K562 (cell line): ENCODE data around the gene ZNF655. TPM values are rescaled to one million over a fixed set of nuclear protein-coding genes. Genes with fewer than 3 reads are reported as not detected.

Experiments used
- ARID4B ChIP-seq: sonication (generic); formaldehyde crosslinking; IDR thresholded peaks from 2 replicates; pipeline ENCODE4 v1.8.0; 2022; ENCODE audit warnings: mild to moderate bottlenecking, missing genetic modification reagents
- BRF1 ChIP-seq: IDR thresholded peaks from 3 replicates; pipeline ENCODE4 v1.6.1; 2011; ENCODE audit warnings: borderline replicate concordance, mild to moderate bottlenecking; ENCODE audit not compliant: insufficient read length; ENCODE audit errors: extremely low read depth
- EGR1 ChIP-seq: fragments of 450-650 bp; conservative IDR thresholded peaks from 2 replicates; pipeline ENCODE4 v1.6.1; 2017; ENCODE audit warnings: mild to moderate bottlenecking
- MCM5 ChIP-seq: fragments of 450-650 bp; IDR thresholded peaks from 2 replicates; pipeline ENCODE4 v1.6.1; 2016; ENCODE audit warnings: low read depth
- MED1 ChIP-seq: sonication (generic); formaldehyde crosslinking; IDR thresholded peaks from 2 replicates; pipeline ENCODE4 v1.8.1; 2023; ENCODE audit warnings: missing genetic modification reagents, borderline replicate concordance
- NCOA4 ChIP-seq: fragments of 450-650 bp; IDR thresholded peaks from 2 replicates; pipeline ENCODE4 v1.6.1; 2018; ENCODE audit warnings: mild to moderate bottlenecking; ENCODE audit not compliant: partially characterized antibody
- PHF21A ChIP-seq: fragments of 450-650 bp; IDR thresholded peaks from 2 replicates; pipeline ENCODE4 v1.6.1; 2017; ENCODE audit warnings: low read depth, borderline replicate concordance
- PML ChIP-seq: IDR thresholded peaks from 2 replicates; pipeline ENCODE4 v1.6.1; 2012; ENCODE audit warnings: low read length, inconsistent platforms
- PREB ChIP-seq: sonication (generic); formaldehyde crosslinking; IDR thresholded peaks from 2 replicates; pipeline ENCODE4 v1.8.1; 2023; ENCODE audit warnings: mild to moderate bottlenecking, missing genetic modification reagents
- RB1 ChIP-seq: fragments of 450-650 bp; IDR thresholded peaks from 2 replicates; pipeline ENCODE4 v1.6.1; 2017; ENCODE audit warnings: low read depth, mild to moderate bottlenecking
- SETDB1 ChIP-seq: IDR thresholded peaks from one replicate; pipeline ENCODE4 v1.6.1; 2012; ENCODE audit warnings: low read length, control low read depth, inconsistent platforms
- SIX5 ChIP-seq, 2 experiments: IDR thresholded peaks; 2 replicates each; pipeline ENCODE4 v1.6.1; 2011; ENCODE audit warnings: low read length in 2 of 2, borderline replicate concordance in 1 of 2, low read depth in 1 of 2, mild to moderate bottlenecking in 1 of 2, moderate library complexity in 1 of 2; ENCODE audit not compliant: insufficient read depth in 1 of 2
- SMAD2 ChIP-seq: fragments of 150-350 bp; IDR thresholded peaks from 2 replicates; pipeline ENCODE4 v1.6.1; 2014; ENCODE audit warnings: low read depth, mild to moderate bottlenecking, low read length
- SRF ChIP-seq, 2 experiments: fragments of 250-450, 450-650 bp in 1 of 2; sonication (Bioruptor Pico) in 1 of 2; sonication (generic) in 1 of 2; formaldehyde crosslinking; IDR thresholded peaks; 2 replicates each; pipeline versions ENCODE4 v1.5.0 to v1.5.1; 2020 to 2022; ENCODE audit warnings: mild to moderate bottlenecking in 1 of 2, missing genetic modification reagents in 1 of 2
- SRSF3 ChIP-seq: fragments of 200-400 bp; formaldehyde crosslinking; IDR thresholded peaks from 2 replicates; pipeline ENCODE4 v1.6.1; 2016; ENCODE audit warnings: mild to moderate bottlenecking, low read length, moderate library complexity; ENCODE audit not compliant: insufficient read depth
- ZBTB1 ChIP-seq: sonication (generic); formaldehyde crosslinking; IDR thresholded peaks from 2 replicates; pipeline ENCODE4 v1.8.1; 2023; ENCODE audit warnings: missing genetic modification reagents, low read depth, mild to moderate bottlenecking, borderline replicate concordance
- ZFP36 ChIP-seq: fragments of 150-350 bp; IDR thresholded peaks from 2 replicates; pipeline ENCODE4 v1.6.1; 2018; ENCODE audit warnings: low read length, low read depth; ENCODE audit not compliant: partially characterized antibody
- ZNF511 ChIP-seq: sonication (generic); formaldehyde crosslinking; IDR thresholded peaks from 2 replicates; pipeline ENCODE4 v1.8.0; 2022; ENCODE audit warnings: mild to moderate bottlenecking, missing genetic modification reagents
- ZNF668 ChIP-seq: fragments of 250-450 bp; sonication (Bioruptor Pico); IDR thresholded peaks from 2 replicates; pipeline ENCODE4 v1.8.0; 2022; ENCODE audit warnings: mild to moderate bottlenecking, inconsistent platforms
- polyA plus RNA-seq, 8 experiments: library from polyadenylated mRNA; depleted of rRNA in 4 of 8; stranded (reverse) in 5 of 8; unstranded in 3 of 8; fragments of >200 nt; fragmentation: Nextera tagmentation in 2 of 8; fragmentation: Illumina TruSeq in 1 of 8; extraction: Ambion mirVana in 2 of 8; extraction: Trizol in 1 of 8; gene quantifications; 2 replicates each; pipeline versions ENCODE4 v1.2.1 to v1.2.3, GENCODE V29; 2011 to 2014; ENCODE audit warnings: inconsistent platforms in 1 of 8, missing spikeins in 1 of 8
- total RNA-seq, 7 experiments: library from RNA; depleted of rRNA in 6 of 7; stranded (reverse); fragments of >200 nt in 6 of 7; fragmentation: Illumina TruSeq in 2 of 7; extraction: Trizol in 2 of 7; gene quantifications; 2 replicates each; pipeline versions ENCODE4 v1.2.1 to v1.2.3, GENCODE V29; 2011 to 2021; ENCODE audit warnings: low replicate concordance in 1 of 7
- TF ChIP-seq, protein P1 (sequence below): fragments of 250-450 bp; sonication (Bioruptor Pico); IDR thresholded peaks from 2 replicates; pipeline ENCODE4 v1.8.0; 2022; ENCODE audit warnings: moderate library complexity, mild to moderate bottlenecking, inconsistent platforms

Gene ZNF655
- total and polyA plus RNA-seq, 9 of the 15 experiments (the other 6 are each of a cell fraction or from before 2014, with no cell fraction given): 25.7 to 130 (median 95.2) TPM

DNA sequence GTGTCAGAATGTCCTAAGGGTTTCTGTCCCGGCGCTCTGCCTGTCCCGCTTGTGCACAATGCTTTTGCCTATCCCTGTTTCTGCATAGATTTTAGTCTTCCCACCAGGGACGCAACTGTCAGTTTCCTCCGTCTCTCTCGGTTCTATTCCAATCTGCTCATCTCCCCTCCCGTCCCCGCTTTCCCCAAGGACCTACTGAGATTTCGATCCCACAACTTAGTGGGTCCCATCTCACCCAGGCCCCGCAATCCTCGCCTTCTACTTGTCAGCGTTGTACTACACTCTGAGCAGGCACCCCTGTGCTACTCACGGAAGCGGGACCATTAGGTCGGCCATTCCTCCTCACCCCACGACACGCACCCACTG lies 519 bp upstream of the ZNF655 start (continued):
- TF ChIP-seq PREB (CRISPR knock-in tag): no peak
- no peak for TF ChIP-seq ZNF668
- no peak for TF ChIP-seq SMAD2
- no peak for TF ChIP-seq NCOA4
- no peak for TF ChIP-seq MED1 (CRISPR knock-in tag)
- TF ChIP-seq BRF1: no peak
- no peak for TF ChIP-seq ARID4B (CRISPR knock-in tag)
- no peak for TF ChIP-seq SETDB1
- TF ChIP-seq ZNF511 (CRISPR knock-in tag): peak; percentile 64; the same call in 1 of the 2 replicates
- 0 out of 2 replicates have a peak, but pooled peaks have one; percentile 79 for TF ChIP-seq SRSF3
- TF ChIP-seq MCM5: no peak
- TF ChIP-seq ZFP36: no peak
- no peak; the same call in 1 of the 2 replicates for TF ChIP-seq PML
- no peak for TF ChIP-seq PHF21A
- no peak for TF ChIP-seq RB1
- TF ChIP-seq, protein P1, sequence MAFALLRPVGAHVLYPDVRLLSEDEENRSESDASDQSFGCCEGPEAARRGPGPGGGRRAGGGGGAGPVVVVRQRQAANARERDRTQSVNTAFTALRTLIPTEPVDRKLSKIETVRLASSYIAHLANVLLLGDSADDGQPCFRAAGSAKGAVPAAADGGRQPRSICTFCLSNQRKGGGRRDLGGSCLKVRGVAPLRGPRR (CRISPR knock-in tag): no peak
- TF ChIP-seq SRF (CRISPR knock-in tag; IDR thresholded peaks at IDR 0.05): no peak
- TF ChIP-seq SIX5 (IDR thresholded peaks at IDR 0.05; ENCODE audit: borderline replicate concordance in 1 of 2, insufficient read depth in 1 of 2, low read depth in 1 of 2, low read length in 2 of 2): no peak
- TF ChIP-seq EGR1: no peak
- TF ChIP-seq ZBTB1: no peak
